ENCODE measurements around the gene CD22. TPM values are rescaled to one million over a fixed set of nuclear protein-coding genes. Genes with fewer than 3 reads are reported as not detected.
A peak's percentile ranks its signal among the peaks of the same experiment; 100 is the strongest.

Gene CD22
- total RNA-seq (2013; cell fraction: nucleolus; rRNA removed): 1,882 and 2,109 TPM in 2 replicates
- total RNA-seq (2014; rRNA removed): 238 and 245 TPM in 2 replicates
- total RNA-seq (2014; rRNA removed; fragmentation: Illumina TruSeq; extraction: Trizol): 124 and 140 TPM in 2 replicates
- total RNA-seq (2021): 261 and 294 TPM in 2 replicates
- 284 TPM for polyA plus RNA-seq (2011; ENCODE audit: low read depth)
- 216 and 271 TPM in 2 replicates for polyA plus RNA-seq (2011; rRNA removed)
- 276 and 316 TPM in 2 replicates for polyA plus RNA-seq (2011; cell fraction: cytosol; rRNA removed)
- polyA plus RNA-seq (2011; cell fraction: nucleus; rRNA removed): 443 and 480 TPM in 2 replicates
- polyA plus RNA-seq (2012): 310 and 327 TPM in 2 replicates
- polyA plus RNA-seq (2014; fragmentation: Illumina TruSeq; extraction: Trizol): 288 and 344 TPM in 2 replicates
- 10 to 100 TPM; 23.0 to 24.4 TPM for polyA plus RNA-seq (2014; fragmentation: Nextera tagmentation; extraction: Ambion mirVana)
- polyA plus RNA-seq (2014; rRNA removed): 316 and 325 TPM in 2 replicates
- polyA plus RNA-seq (2016; fragmentation: Nextera tagmentation; extraction: Ambion mirVana): 10 to 100 TPM; 78.2 to 81.0 TPM
- polyA minus RNA-seq (2011; rRNA and poly(A)+ RNA removed): 482 and 491 TPM in 2 replicates
- 141 and 142 TPM in 2 replicates for polyA minus RNA-seq (2011; cell fraction: cytosol; rRNA and poly(A)+ RNA removed)
- polyA minus RNA-seq (2011; cell fraction: nucleus; rRNA and poly(A)+ RNA removed): 170 and 251 TPM in 2 replicates
- percentile 98 among the genes with signal in this experiment for Bru-seq, nascent RNA
- percentile 98 among the genes with signal in this experiment for BruChase-seq, experiment 1, labeled RNA remaining after a 6-hour chase
- percentile 96 among the genes with signal in this experiment for BruChase-seq, experiment 2, labeled RNA remaining after a 2-hour chase
- long read RNA-seq, experiment 1, partial matches to known transcripts: 5 of 26 reads
- long read RNA-seq, experiment 1, other reads (novel, unspliced or antisense): 18 of 26 reads
- long read RNA-seq, experiment 2, partial matches to known transcripts: 13 of 49 reads
- long read RNA-seq, experiment 2, other reads (novel, unspliced or antisense): 31 of 49 reads

- H3K36me3 ChIP-seq (ENCODE audit: control insufficient read depth in 2 of 2, insufficient read depth in 2 of 2, low read length in 1 of 2): peaks cover 0 to under 1% of the 10 kb centered on the region in 2 experiments; a peak in 1 of 4 replicates
- ChIA-PET SMC1A (ENCODE audit: uncharacterized antibody, unreplicated experiment) (interaction anchor here (0.9 to 9.8 kb wide), 8 partner anchors 9 to 135 kb away, joined by 3 to 152 read pairs (median 4); partner anchors contain the start of gene FFAR1), POLR2A (interaction anchor here (0.9 to 4.7 kb wide), 8 partner anchors 9 to 340 kb away, joined by 3 to 33 read pairs (median 4); partner anchors contain the start of gene FFAR1), RAD21 (ENCODE audit: unreplicated experiment) (interaction anchor here (1.3 to 9.4 kb wide), 4 partner anchors 9 to 33 kb away, joined by 3 to 127 read pairs (median 29); partner anchors contain the start of gene FFAR1), CTCF (interaction anchor here (0.7 to 6.5 kb wide), 6 partner anchors 10 to 166 kb away, joined by 3 to 35 read pairs (median 3); no protein-coding TSS in a partner anchor)
- DNase-seq (ENCODE audit: low read depth, low spot score) (peak; percentile 62), ATAC-seq (peak; percentile 66), FAIRE-seq (peak; percentile 87)
- no peaks in the 10 kb centered on the region for H4K20me1 ChIP-seq (ENCODE audit: control insufficient read depth, insufficient read depth)
- H3K9me3 ChIP-seq (replicated peaks; ENCODE audit: control insufficient read depth, insufficient read depth, low read length): no peaks in the 10 kb centered on the region
- peak within 1 kb of the TSS; percentile 93 for H3K27ac ChIP-seq (ENCODE audit: control insufficient read depth, insufficient read depth)
- peak within 1 kb of the TSS; percentile 82 for H3K9ac ChIP-seq (ENCODE audit: control insufficient read depth, insufficient read depth, low read length)
- peak within 1 kb of the TSS; percentile 96 for H3K4me2 ChIP-seq (ENCODE audit: control insufficient read depth, insufficient read depth)
- H2AFZ ChIP-seq (ENCODE audit: control insufficient read depth, low read depth, low read length): peak within 1 kb of the TSS; percentile 15
- no peaks in the 10 kb centered on the region for H3K27me3 ChIP-seq (replicated peaks in 1 of 2; ENCODE audit: control insufficient read depth in 2 of 2, insufficient read depth in 2 of 2, low read length in 1 of 2)
- H3K79me2 ChIP-seq (ENCODE audit: control insufficient read depth, insufficient read depth, low read length): peaks cover 47% of the 10 kb centered on the region
- intact Hi-C loops (cut with micrococcal nuclease; ENCODE audit: unreplicated experiment): no loop called here
- in situ Hi-C loops (cut with MboI): no loop called here
- no TSS peak for BruUV-seq (replicated peaks)
- H3K4me3 ChIP-seq: peak within 1 kb of the TSS; percentile 92
- peaks cover 30% of the 10 kb centered on the region for H3K4me1 ChIP-seq (ENCODE audit: control insufficient read depth, insufficient read depth, low read length)
- 1% methylated on average over 12 of the region's 12 CpGs for WGBS (ENCODE audit: insufficient coverage, insufficient replicate concordance, low lambda C conversion rate, missing lambda C conversion rate)
- 0 out of 2 replicates have a peak, but pooled peaks have one; percentile 33 for TF ChIP-seq JUNB (IDR thresholded peaks at IDR 0.05)
- peak; percentile 55 for TF ChIP-seq RUNX3 (IDR thresholded peaks at IDR 0.05; ENCODE audit: low read length)
- TF ChIP-seq ATF2 (IDR thresholded peaks at IDR 0.05; ENCODE audit: low read length): peak; percentile 14; the same call in 1 of the 2 replicates
- TF ChIP-seq, protein P1, sequence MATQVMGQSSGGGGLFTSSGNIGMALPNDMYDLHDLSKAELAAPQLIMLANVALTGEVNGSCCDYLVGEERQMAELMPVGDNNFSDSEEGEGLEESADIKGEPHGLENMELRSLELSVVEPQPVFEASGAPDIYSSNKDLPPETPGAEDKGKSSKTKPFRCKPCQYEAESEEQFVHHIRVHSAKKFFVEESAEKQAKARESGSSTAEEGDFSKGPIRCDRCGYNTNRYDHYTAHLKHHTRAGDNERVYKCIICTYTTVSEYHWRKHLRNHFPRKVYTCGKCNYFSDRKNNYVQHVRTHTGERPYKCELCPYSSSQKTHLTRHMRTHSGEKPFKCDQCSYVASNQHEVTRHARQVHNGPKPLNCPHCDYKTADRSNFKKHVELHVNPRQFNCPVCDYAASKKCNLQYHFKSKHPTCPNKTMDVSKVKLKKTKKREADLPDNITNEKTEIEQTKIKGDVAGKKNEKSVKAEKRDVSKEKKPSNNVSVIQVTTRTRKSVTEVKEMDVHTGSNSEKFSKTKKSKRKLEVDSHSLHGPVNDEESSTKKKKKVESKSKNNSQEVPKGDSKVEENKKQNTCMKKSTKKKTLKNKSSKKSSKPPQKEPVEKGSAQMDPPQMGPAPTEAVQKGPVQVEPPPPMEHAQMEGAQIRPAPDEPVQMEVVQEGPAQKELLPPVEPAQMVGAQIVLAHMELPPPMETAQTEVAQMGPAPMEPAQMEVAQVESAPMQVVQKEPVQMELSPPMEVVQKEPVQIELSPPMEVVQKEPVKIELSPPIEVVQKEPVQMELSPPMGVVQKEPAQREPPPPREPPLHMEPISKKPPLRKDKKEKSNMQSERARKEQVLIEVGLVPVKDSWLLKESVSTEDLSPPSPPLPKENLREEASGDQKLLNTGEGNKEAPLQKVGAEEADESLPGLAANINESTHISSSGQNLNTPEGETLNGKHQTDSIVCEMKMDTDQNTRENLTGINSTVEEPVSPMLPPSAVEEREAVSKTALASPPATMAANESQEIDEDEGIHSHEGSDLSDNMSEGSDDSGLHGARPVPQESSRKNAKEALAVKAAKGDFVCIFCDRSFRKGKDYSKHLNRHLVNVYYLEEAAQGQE (IDR thresholded peaks at IDR 0.05; ENCODE audit: low read depth, low read length): 0 out of 2 replicates have a peak, but pooled peaks have one; percentile 28
- TF ChIP-seq ZZZ3 (IDR thresholded peaks at IDR 0.05; ENCODE audit: control insufficient read depth, insufficient read length, low read depth): no peak
- TF ChIP-seq TBL1XR1 (IDR thresholded peaks at IDR 0.05; ENCODE audit: low read depth, low read length): no peak
- no peak for TF ChIP-seq BMI1 (IDR thresholded peaks at IDR 0.05; ENCODE audit: borderline replicate concordance)
- TF ChIP-seq SMAD5 (IDR thresholded peaks at IDR 0.05; ENCODE audit: low read depth): peak; percentile 96
- TF ChIP-seq RBBP5 (conservative IDR thresholded peaks at IDR 0.05): no peak
- TF ChIP-seq DPF2 (IDR thresholded peaks at IDR 0.05): no peak
- peak; percentile 69 for TF ChIP-seq ZNF687 (IDR thresholded peaks at IDR 0.05)
These were observed at the start of gene CD22 for GRCh38 chr19:35328851-35329285. Gene CD22 (plus strand): TSS chr19:35329187. CDS start chr19:35332041, 2,854 bp downstream.
